Parathyroid adenoma (tissue), 2 donors: ENCODE results near the gene EDNRA.
A peak's percentile ranks its signal among the peaks of the same experiment; 100 is the strongest.

ENCODE experiments used
- H2AFZ ChIP-seq: fragments of 300-600 bp; sonication (generic); one replicate; pipeline ENCODE4 v1.7.0; 2017; ENCODE audit warnings: antibody characterized with exemption, mild to moderate bottlenecking
- H3K27ac ChIP-seq: fragments of 300-600 bp; sonication (generic); one replicate; pipeline ENCODE4 v1.7.0; 2017
- H3K27me3 ChIP-seq: fragments of 300-600 bp; sonication (generic); one replicate; pipeline ENCODE4 v1.7.0; 2017; ENCODE audit warnings: low read length; ENCODE audit not compliant: control insufficient read depth, insufficient read depth
- H3K36me3 ChIP-seq: fragments of 300-600 bp; sonication (generic); one replicate; pipeline ENCODE4 v1.7.0; 2017; ENCODE audit warnings: low read length; ENCODE audit not compliant: control insufficient read depth, insufficient read depth
- H3K4me1 ChIP-seq: fragments of 300-600 bp; sonication (generic); one replicate; pipeline ENCODE4 v1.7.0; 2017; ENCODE audit warnings: control low read depth
- H3K4me2 ChIP-seq: fragments of 300-600 bp; sonication (generic); one replicate; pipeline ENCODE4 v1.7.0; 2017; ENCODE audit warnings: low read length
- H3K4me3 ChIP-seq: fragments of 300-600 bp; sonication (generic); one replicate; pipeline ENCODE4 v1.7.0; 2017; ENCODE audit warnings: low read depth, low read length
- H3K79me2 ChIP-seq: fragments of 300-600 bp; sonication (generic); one replicate; pipeline ENCODE4 v1.7.0; 2017; ENCODE audit warnings: control low read depth
- H3K9ac ChIP-seq: fragments of 300-600 bp; sonication (generic); one replicate; pipeline ENCODE4 v1.7.0; 2017; ENCODE audit warnings: mild to moderate bottlenecking
- H3K9me3 ChIP-seq: fragments of 300-600 bp; sonication (generic); one replicate; pipeline ENCODE4 v1.7.0; 2017; ENCODE audit warnings: low read length; ENCODE audit not compliant: control insufficient read depth
- CTCF ChIP-seq: fragments of 300-600 bp; sonication (generic); IDR thresholded peaks from one replicate; pipeline ENCODE4 v1.7.0; 2017; ENCODE audit warnings: antibody characterized with exemption, mild to moderate bottlenecking
- donor health status: primary hyperparathyroidism.

EDNRA gene

GRCh38 chr4:147567276-147567675, 86.4 kb downstream of the EDNRA start:
- no peaks in the 10 kb centered on the region for H3K36me3 ChIP-seq
- no peak overlapping the region for H3K27ac ChIP-seq
- no peaks in the 10 kb centered on the region for H3K27me3 ChIP-seq
- TF ChIP-seq CTCF, result no peak
- H3K79me2 ChIP-seq, result no peaks in the 10 kb centered on the region
- H3K4me1 ChIP-seq, result no peaks in the 10 kb centered on the region
- H3K4me3 ChIP-seq, result no peak overlapping the region
- no peak overlapping the region for H2AFZ ChIP-seq
- H3K4me2 ChIP-seq, result no peak overlapping the region
- no peaks in the 10 kb centered on the region for H3K9me3 ChIP-seq
- no peak overlapping the region for H3K9ac ChIP-seq

GRCh38 chr4:147570616-147571015, 89.7 kb downstream of the EDNRA start:
- no peak overlapping the region for H3K4me3 ChIP-seq
- H3K4me1 ChIP-seq, result no peaks in the 10 kb centered on the region
- H3K79me2 ChIP-seq, result no peaks in the 10 kb centered on the region
- H2AFZ ChIP-seq, result no peak overlapping the region
- no peaks in the 10 kb centered on the region for H3K36me3 ChIP-seq
- H3K4me2 ChIP-seq, result no peak overlapping the region
- H3K27ac ChIP-seq, result no peak overlapping the region
- no peak for TF ChIP-seq CTCF
- no peaks in the 10 kb centered on the region for H3K27me3 ChIP-seq
- H3K9me3 ChIP-seq, result no peaks in the 10 kb centered on the region
- H3K9ac ChIP-seq, result no peak overlapping the region

GRCh38 chr4:147571036-147571770, 90.3 kb downstream of the EDNRA start:
- Histone ChIP-seq H3K4me3 (no peak overlapping the region), H3K4me2 (no peak overlapping the region), H3K9ac (no peak overlapping the region), H3K36me3 (no peaks in the 10 kb centered on the region), H2AFZ (no peak overlapping the region), H3K9me3 (no peaks in the 10 kb centered on the region), H3K27ac (no peak overlapping the region), H3K4me1 (no peaks in the 10 kb centered on the region), H3K27me3 (no peaks in the 10 kb centered on the region), H3K79me2 (no peaks in the 10 kb centered on the region)
- no peak for TF ChIP-seq CTCF

GRCh38 chr4:147576084-147576483, 95.2 kb downstream of the EDNRA start:
- no peak overlapping the region for H3K4me2 ChIP-seq
- no peaks in the 10 kb centered on the region for H3K27me3 ChIP-seq
- H3K27ac ChIP-seq, result no peak overlapping the region
- H3K4me3 ChIP-seq, result no peak overlapping the region
- no peak overlapping the region for H2AFZ ChIP-seq
- H3K36me3 ChIP-seq, result no peaks in the 10 kb centered on the region
- H3K9ac ChIP-seq, result no peak overlapping the region
- peaks cover 3% of the 10 kb centered on the region for H3K4me1 ChIP-seq
- H3K79me2 ChIP-seq, result no peaks in the 10 kb centered on the region
- no peak for TF ChIP-seq CTCF
- H3K9me3 ChIP-seq, result no peaks in the 10 kb centered on the region

- Histone ChIP-seq H3K4me3 (no peak overlapping the region), H3K36me3 (no peaks in the 10 kb centered on the region), H3K4me1 (peaks cover 3% of the 10 kb centered on the region), H3K27ac (peak overlapping the region; percentile 44), H3K4me2 (no peak overlapping the region), H3K9me3 (no peaks in the 10 kb centered on the region), H3K79me2 (no peaks in the 10 kb centered on the region), H3K9ac (no peak overlapping the region), H3K27me3 (no peaks in the 10 kb centered on the region), H2AFZ (no peak overlapping the region)
- no peak for TF ChIP-seq CTCF
Measured at GRCh38 chr4:147578051-147578476, 97.2 kb downstream of the EDNRA start.
